ENCODE measurements around the gene NME4.
"Not testable (repeated sequence)": the region's sequence is repeated elsewhere in the genome, so short reads cannot be mapped to it uniquely, and the experiment has no call there.

NME4 gene

DNA sequence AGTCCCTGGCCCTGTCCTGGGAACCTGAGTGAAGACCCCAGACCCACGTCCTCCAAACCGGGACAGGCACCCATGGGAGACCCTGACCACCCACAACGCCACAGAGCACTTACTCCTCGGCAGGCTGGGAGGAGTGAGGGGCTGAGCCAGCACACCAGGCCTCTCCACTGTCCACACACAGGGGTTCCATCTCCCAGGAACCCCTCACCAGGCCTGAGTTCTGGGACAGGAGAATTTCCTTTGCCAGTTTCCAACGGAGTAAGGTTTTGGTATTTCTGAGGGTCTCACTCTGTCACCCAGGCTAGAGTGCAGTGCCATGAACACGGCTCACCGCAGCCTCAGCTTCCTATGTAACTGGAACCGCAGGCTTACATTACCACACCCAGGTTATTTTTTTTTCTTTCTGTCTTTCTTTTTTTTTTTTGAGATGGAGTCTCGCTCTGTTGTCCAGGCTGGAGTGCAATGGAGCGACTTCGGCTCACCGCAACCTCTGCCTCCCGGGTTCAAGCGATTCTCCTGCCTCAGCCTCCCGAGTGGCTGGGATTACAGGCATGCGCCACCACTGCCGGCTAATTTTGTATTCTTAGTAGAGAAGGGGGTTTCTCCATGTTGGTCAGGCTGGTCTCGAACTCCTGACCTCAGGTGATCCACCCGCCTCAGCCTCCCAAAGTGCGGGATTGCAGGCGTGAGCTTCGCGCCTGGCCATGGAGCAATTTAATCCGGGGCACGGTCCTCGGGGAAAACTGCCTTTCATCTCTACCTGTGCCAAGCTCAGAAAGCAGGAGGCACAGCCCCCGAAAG is 16.8 kb upstream of the NME4 start:
- Mint-ChIP-seq H3K27me3 (no peaks in the 10 kb centered on the region), H3K9me3 (ENCODE audit: low read depth) (no peaks in the 10 kb centered on the region), H3K36me3 (no peaks in the 10 kb centered on the region), H3K27ac (peak overlapping the region; percentile 85), H3K4me1 (ENCODE audit: low read depth) (peaks cover 28% of the 10 kb centered on the region), H3K4me3 (peak overlapping the region; percentile 84)

DNA sequence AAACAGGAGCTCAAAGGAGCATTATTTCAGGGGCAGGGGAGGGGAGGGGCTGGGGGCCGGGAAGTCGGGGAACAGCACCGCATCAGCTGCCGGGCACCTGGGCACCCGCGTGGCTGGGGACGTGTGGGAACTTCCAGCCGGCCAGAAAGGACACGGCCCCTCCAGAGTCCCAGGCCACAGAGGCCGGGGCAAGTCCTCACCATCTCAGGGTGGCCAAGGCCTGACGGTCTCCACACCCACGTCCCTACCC is 16.3 kb upstream of the NME4 start:
- Mint-ChIP-seq H3K36me3 (no peaks in the 10 kb centered on the region), H3K27ac (no peak overlapping the region), H3K9me3 (ENCODE audit: low read depth) (no peaks in the 10 kb centered on the region), H3K4me3 (peak overlapping the region; percentile 84), H3K4me1 (ENCODE audit: low read depth) (peaks cover 28% of the 10 kb centered on the region), H3K27me3 (no peaks in the 10 kb centered on the region)

- Mint-ChIP-seq H3K27me3 (no peaks in the 10 kb centered on the region), H3K9me3 (ENCODE audit: low read depth) (no peaks in the 10 kb centered on the region), H3K36me3 (no peaks in the 10 kb centered on the region), H3K27ac (no peak overlapping the region), H3K4me3 (peak overlapping the region; percentile 79), H3K4me1 (ENCODE audit: low read depth) (peaks cover 28% of the 10 kb centered on the region)
Observed at GRCh38 chr16:381012-381788, 15.8 kb upstream of the NME4 start.

DNA sequence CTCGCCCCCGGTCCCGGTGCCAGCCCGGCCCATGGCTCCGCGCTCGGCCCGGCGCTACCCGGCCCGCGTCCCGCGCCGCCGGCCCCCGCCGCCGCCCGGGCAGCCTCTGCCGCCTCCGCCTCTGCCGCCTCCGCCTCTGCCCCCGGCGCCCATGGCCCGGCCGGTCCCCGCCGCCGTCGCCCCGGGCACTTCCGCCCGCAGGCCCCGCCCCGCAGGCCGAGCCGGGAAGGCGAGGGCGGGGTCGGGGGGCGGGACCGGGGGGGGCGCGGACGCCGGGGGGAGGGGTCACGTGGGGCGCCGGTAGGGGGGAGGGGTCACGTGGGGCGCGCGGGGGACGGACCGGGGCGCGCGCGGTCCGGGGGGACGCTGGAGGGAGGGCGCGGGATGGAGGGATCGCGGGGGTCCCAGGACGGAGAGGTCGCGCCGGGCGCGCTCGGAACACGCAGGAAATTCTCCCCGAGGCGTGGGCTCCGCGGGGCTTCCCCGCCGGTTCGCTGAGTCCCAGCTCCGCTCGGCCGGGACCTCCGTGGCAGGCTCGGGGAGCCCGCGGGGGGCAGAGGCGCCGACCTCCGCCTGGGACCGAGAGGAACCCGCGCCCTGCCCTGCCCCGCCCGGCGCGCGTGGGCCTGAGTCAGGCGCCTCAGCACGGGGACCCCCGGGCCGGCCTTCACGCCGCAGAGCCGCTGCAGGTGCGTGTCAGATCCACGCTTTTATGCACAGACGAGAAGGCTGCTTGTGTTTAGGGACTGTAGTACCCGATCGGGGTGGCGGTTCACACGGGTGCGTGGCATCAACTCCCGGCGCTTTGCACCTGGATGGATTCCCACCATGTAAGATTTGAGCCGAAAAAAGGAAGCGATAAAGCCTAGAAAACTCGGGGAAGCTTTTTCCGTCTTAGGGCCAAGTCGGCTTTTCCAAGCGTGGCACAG is 14.9 kb upstream of the NME4 start, which contains the start of gene PGAP6:
Gene PGAP6, minus strand, starts transcription at position 190 of the 929 bp plus-strand sequence. Its CDS starts 157 bp downstream, at position 33.
- Mint-ChIP-seq H3K27ac (peak within 1 kb of the TSS; percentile 50), H3K27me3 (no peaks in the 10 kb centered on the region), H3K4me3 (peak within 1 kb of the TSS; percentile 87), H3K9me3 (ENCODE audit: low read depth) (no peaks in the 10 kb centered on the region), H3K36me3 (no peaks in the 10 kb centered on the region), H3K4me1 (ENCODE audit: low read depth) (peaks cover 28% of the 10 kb centered on the region)

DNA sequence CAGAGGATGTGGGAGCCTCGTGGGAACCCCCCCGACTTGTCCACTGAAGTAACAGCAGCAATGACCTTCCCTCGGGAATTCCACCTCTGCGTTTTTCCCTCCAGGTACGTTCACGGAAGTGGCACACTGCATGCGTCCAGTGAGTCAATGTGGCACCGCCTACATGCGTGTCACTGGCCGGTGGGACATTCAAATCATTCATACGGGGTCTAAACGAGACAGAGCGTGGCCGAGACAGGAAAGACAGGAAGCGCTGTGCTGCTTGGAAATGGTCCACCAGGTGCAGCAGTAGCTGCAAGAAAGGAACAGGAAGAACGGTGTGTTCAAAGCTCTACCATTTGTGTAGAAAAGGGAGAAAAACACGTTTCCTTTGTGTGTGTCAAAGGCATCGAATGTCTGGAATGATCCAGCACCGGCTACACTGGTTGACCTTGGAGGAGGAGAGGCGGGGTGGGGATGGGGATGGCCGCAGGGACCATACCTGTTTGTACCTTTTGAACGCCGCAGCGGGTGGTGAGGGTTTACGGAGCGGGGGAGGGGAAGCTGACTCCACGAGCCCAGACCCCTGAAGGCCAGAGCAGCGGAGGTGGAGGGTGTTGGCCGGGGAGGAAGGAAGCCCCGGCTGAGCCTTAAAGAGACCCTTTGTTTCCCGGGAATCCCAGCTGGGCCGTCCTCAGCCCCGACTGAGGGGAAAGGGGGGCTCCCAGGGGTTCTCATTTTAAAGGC is 13.5 kb upstream of the NME4 start:
- peak overlapping the region; percentile 75 for H3K27ac Mint-ChIP-seq
- peak overlapping the region; percentile 87 for H3K4me3 Mint-ChIP-seq
- H3K36me3 Mint-ChIP-seq, result no peaks in the 10 kb centered on the region
- H3K27me3 Mint-ChIP-seq, result no peaks in the 10 kb centered on the region
- no peaks in the 10 kb centered on the region for H3K9me3 Mint-ChIP-seq (ENCODE audit: low read depth)
- peaks cover 27% of the 10 kb centered on the region for H3K4me1 Mint-ChIP-seq (ENCODE audit: low read depth)

- no peak overlapping the region for H3K27ac Mint-ChIP-seq
- no peaks in the 10 kb centered on the region for H3K36me3 Mint-ChIP-seq
Observed at GRCh38 chr16:386641-387156, 10.3 kb upstream of the NME4 start.

DNA sequence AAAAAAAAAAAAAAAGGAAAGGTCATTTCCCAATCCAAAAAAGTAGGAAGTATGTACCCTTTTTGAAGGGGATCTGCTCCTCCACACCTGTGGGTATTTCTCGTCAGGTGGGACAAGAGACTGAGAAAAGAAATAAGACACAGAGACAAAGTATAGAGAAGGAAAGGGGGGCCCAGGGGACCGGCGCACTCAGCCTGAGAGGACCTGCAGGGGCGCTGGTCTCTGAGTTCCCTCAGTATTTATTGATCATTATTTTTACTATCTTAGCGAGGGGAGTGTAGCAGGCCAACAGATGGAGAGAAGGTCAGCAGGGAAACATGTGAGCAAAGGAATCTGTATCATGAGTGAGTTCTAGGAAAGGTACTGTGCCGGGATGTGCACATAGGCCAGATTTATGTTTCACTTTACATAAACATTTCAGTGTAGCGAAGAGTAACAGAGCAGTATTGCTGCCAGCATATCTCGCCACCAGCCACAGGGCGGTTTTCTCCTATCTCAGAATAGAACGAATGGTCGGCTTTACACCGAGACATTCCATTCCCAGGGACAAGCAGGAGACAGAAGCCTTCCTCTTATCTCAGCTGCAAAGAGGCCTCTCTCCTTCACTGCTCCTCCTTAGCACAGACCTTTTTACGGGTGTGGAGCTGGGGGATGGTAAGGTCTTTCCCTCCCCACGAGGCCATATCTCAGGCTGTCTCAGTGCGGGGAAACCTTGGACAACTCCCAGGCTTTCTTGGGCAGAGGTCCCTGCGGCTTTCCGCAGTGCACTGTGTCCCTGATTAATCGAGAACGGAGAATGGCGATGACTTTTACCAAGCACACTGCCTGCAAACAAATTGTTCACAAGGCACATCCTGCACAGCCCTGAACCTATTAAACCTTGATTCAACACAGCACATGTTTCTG is 9.0 kb upstream of the NME4 start:
- not testable (repeated sequence) for H3K9me3 Mint-ChIP-seq (ENCODE audit: low read depth); H3K27me3 Mint-ChIP-seq; H3K36me3 Mint-ChIP-seq; H3K27ac Mint-ChIP-seq; H3K4me3 Mint-ChIP-seq
- H3K4me1 Mint-ChIP-seq (ENCODE audit: low read depth), result peaks cover 22% of the 10 kb centered on the region

More at GRCh38 chr16:386641-387156, 10.3 kb upstream of the NME4 start:
- Mint-ChIP-seq H3K4me1 (ENCODE audit: low read depth) (peaks cover 18% of the 10 kb centered on the region), H3K27me3 (no peaks in the 10 kb centered on the region), H3K9me3 (ENCODE audit: low read depth) (no peaks in the 10 kb centered on the region), H3K4me3 (no peak overlapping the region)

- no peaks in the 10 kb centered on the region for H3K9me3 Mint-ChIP-seq (ENCODE audit: low read depth)
- no peaks in the 10 kb centered on the region for H3K27me3 Mint-ChIP-seq
- peaks cover 12% of the 10 kb centered on the region for H3K4me1 Mint-ChIP-seq (ENCODE audit: low read depth)
- no peak overlapping the region for H3K27ac Mint-ChIP-seq
- H3K4me3 Mint-ChIP-seq, result no peak overlapping the region
- peaks cover 2% of the 10 kb centered on the region for H3K36me3 Mint-ChIP-seq
Observed at GRCh38 chr16:389352-389751, 7.6 kb upstream of the NME4 start.

- no peak overlapping the region for H3K4me3 Mint-ChIP-seq
- H3K4me1 Mint-ChIP-seq (ENCODE audit: low read depth), result peaks cover 20% of the 10 kb centered on the region
- H3K27ac Mint-ChIP-seq, result peak overlapping the region; percentile 61
- H3K27me3 Mint-ChIP-seq, result no peaks in the 10 kb centered on the region
- peaks cover 2% of the 10 kb centered on the region for H3K36me3 Mint-ChIP-seq
- H3K9me3 Mint-ChIP-seq (ENCODE audit: low read depth), result no peaks in the 10 kb centered on the region
Observed at GRCh38 chr16:391885-392335, 5.1 kb upstream of the NME4 start.

- H3K27ac Mint-ChIP-seq, result peak overlapping the region; percentile 61
- peaks cover 20% of the 10 kb centered on the region for H3K4me1 Mint-ChIP-seq (ENCODE audit: low read depth)
- H3K9me3 Mint-ChIP-seq (ENCODE audit: low read depth), result no peaks in the 10 kb centered on the region
- no peaks in the 10 kb centered on the region for H3K27me3 Mint-ChIP-seq
- H3K36me3 Mint-ChIP-seq, result peaks cover 2% of the 10 kb centered on the region
- no peak overlapping the region for H3K4me3 Mint-ChIP-seq
Observed at GRCh38 chr16:392450-393030, 4.5 kb upstream of the NME4 start.

- peaks cover 2% of the 10 kb centered on the region for H3K36me3 Mint-ChIP-seq
- H3K9me3 Mint-ChIP-seq (ENCODE audit: low read depth), result no peaks in the 10 kb centered on the region
- no peaks in the 10 kb centered on the region for H3K27me3 Mint-ChIP-seq
- H3K4me1 Mint-ChIP-seq (ENCODE audit: low read depth), result peaks cover 32% of the 10 kb centered on the region
- H3K27ac Mint-ChIP-seq, result no peak overlapping the region
- peak overlapping the region; percentile 90 for H3K4me3 Mint-ChIP-seq
Observed at GRCh38 chr16:396199-396598, 800 bp upstream of the NME4 start.

DNA sequence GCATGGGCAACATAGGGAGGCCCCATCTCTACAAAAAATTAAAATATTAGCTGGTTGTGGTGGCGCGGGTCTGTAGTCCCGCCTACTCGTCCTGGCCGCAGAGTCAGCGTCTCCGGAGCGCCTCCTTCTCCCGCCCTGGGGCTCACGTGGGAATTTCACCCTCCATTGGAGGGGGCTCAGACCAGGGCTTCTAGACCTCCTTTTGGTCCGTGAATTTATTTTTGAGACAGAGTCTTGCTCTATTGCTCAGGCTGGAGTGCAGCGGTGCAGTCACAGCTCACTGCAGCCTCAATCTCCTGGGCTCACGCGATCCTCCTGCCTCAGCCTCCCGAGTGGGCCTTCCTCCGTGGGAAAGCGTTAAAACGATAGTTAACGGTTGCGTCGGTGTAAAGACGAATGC is 394 bp upstream of the NME4 start:
- Mint-ChIP-seq H3K4me1 (ENCODE audit: low read depth) (peaks cover 31% of the 10 kb centered on the region), H3K36me3 (peaks cover 2% of the 10 kb centered on the region), H3K27ac (peak overlapping the region; percentile 87), H3K4me3 (peak overlapping the region; percentile 90), H3K27me3 (no peaks in the 10 kb centered on the region), H3K9me3 (ENCODE audit: low read depth) (no peaks in the 10 kb centered on the region)

- H3K27ac Mint-ChIP-seq, result no peak overlapping the region
- no peaks in the 10 kb centered on the region for H3K27me3 Mint-ChIP-seq
- no peaks in the 10 kb centered on the region for H3K9me3 Mint-ChIP-seq (ENCODE audit: low read depth)
- no peaks in the 10 kb centered on the region for H3K36me3 Mint-ChIP-seq
- H3K4me1 Mint-ChIP-seq (ENCODE audit: low read depth), result peaks cover 21% of the 10 kb centered on the region
- H3K4me3 Mint-ChIP-seq, result peak overlapping the region; percentile 64
Observed at GRCh38 chr16:397736-398332, 835 bp downstream of the NME4 start.
